Measurements from ENCODE around the gene SCN3B.

Gene SCN3B

GRCh38 chr11:123659311-123659710, 4.9 kb upstream of the SCN3B start:
- DNase-seq, result no peak

DNA sequence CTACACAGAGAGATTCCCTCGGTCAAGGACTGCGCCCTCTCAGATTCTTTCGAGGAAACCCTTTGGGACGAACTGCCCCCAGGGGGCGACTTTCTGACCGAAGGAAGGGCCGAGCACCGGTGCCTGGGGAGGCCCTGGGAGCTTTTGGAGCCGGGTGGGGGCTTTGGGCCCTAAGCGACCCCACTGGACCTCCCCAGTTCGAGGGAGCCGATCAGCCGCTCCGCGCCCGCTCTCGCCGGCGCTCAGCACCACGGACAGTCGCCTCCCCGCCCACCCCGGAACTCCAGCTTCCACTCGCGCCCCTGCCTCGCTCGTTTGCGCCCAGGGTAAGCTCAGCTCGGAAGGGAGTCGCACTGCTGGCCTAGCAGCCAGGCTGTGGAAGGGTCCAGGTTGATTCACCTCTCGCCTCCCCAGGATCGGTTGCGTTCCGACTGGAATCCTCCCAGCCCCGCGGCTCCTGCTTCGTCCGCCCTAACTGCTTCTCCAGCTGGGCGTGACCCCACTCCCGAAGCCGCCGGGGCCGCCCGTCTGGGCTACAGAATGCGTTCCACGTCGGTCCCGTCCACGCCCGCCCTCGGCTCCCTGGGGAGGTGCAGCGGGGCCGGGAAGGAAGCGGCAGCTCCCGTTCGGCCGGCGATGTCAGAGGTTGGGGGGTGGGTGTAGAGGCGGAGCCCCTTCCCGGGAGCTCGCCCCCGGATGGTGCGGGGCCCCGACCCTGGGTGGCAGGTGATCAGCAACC, 428 bp downstream of the SCN3B start:
- DNase-seq, result peak in 9 of 56 donors; percentile 15 to 69 (median 44)

GRCh38 chr11:123653483-123653826, 969 bp downstream of the SCN3B start:
- DNase-seq, result no peak

GRCh38 chr11:123652599-123652998, 1.8 kb downstream of the SCN3B start:
- DNase-seq, result no peak

DNA sequence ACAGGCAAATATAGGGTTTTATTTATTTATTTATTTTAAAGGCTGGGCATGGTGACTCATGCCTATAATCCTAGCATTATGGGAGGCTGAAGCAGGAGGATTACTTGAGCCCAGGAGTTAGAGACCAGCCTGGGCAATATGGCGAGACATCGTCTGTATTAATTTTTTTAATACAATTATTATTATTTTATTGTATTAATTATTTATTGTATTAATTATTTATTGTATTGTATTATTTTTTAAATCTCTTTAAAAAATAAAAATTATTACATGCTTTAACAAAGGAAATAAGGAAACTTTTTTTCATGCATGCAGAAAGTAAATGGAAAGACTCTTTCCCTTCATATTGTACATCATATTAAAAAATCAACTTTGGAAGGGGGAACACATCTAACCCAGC, 3.5 kb downstream of the SCN3B start:
- DNase-seq, result no peak

GRCh38 chr11:123645286-123645975, 9.0 kb downstream of the SCN3B start:
- no peak for DNase-seq

- no peak for DNase-seq
Measured at GRCh38 chr11:123642435-123642834, 12.0 kb downstream of the SCN3B start.

DNA sequence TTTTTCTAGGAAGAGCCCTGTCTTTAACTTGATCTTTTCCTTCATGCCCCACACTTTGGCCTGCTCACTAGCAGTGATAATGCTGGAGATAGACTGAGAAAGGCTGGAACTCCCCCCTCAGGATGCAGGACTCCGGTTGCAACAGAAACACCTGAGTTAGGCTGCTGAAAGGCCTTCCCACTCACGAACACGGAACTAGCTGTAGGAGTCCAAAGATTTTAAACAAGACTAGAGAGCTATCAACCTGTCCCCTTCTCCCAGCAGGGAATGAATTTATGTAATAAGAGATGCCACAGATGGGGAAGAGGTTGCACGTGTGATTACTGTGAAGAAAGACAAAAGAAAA, 13.0 kb downstream of the SCN3B start:
- no peak for DNase-seq

- DNase-seq, result peak in 18 of 56 donors; percentile 6 to 48 (median 24)
Measured at GRCh38 chr11:123640677-123641494, 13.5 kb downstream of the SCN3B start.

- no peak for DNase-seq
Measured at GRCh38 chr11:123640029-123640428, 14.4 kb downstream of the SCN3B start.

- no peak for DNase-seq
Measured at GRCh38 chr11:123630126-123630608, 24.3 kb downstream of the SCN3B start.

GRCh38 chr11:123628936-123629683, 25.3 kb downstream of the SCN3B start:
- DNase-seq, result peak in 11 of 56 donors; percentile 12 to 60 (median 21)

DNA sequence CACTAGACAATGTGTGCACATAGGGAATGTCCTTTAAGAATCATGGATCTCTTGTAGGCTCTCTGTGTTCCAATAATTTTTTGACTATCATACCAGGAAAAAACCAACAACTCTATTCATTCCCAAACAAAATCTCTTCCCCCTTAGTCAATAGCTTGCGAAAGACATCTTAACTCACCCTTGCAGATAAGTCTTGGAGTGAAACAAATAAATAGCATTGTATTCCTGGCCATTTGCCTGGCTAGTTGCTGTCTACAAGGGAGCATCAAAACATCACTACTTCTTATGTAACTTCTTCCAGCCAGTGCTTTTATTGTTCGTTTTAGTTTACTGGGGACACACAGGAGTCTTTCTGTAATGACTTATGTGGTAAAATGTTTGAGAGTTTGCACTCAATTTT, 29.4 kb downstream of the SCN3B start:
- no peak for DNase-seq

GRCh38 chr11:123622576-123622975, 31.8 kb downstream of the SCN3B start:
- DNase-seq, result no peak

DNA sequence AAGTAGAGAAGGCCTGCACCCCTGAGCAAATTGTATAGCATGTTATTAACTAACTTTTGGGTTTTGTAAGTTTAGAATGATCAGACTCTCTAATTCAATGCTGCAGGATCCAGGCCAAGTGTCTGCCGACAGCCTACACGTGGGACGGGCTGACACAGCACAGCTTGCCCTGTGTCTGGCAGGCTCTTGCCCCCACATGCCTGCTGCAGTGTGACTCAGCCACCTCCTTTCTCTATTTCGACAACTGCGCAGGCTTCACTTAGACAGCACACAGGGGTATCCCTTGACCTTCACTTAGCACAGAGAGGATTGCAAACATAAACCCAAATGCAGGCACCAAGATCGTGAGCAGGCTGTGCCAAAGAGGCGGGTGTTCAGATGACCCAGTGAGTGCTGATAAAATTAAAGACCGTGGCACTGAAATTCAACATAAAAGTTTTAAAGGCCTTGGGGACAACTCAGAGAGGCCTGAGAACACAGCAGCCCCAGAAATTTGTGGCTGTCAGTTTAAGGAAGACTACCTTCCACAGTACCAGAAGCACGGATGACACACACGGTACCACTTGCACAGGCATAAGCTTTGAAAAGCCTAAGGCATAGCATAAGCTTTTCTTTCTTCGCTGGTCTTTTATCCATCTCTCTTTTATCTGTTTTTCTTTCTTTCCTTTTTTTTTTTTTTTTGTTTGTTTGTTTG, 37.8 kb downstream of the SCN3B start:
- peak in 37 of 56 donors; percentile 7 to 71 (median 27) for DNase-seq

DNA sequence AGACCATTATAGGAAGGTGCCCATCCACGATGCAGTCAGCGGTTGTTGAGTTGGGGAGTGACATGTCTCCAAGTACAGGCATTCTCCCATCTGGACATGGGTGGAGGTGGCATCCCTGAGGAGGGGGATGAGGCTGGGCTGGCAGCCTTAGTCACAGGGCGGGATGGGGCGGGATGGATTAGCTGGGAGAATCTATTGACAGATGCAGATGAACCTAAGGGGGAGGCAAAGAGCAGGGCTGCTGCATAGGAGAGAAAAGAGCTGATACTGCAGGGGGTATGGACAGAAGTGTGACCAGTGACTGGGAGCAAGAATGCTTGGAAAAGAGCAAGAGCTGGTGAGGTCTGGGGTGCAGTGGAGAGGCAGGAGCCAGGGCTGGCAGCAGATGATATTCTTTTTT, 42.7 kb downstream of the SCN3B start:
- no peak for DNase-seq

GRCh38 chr11:123608945-123609344, 45.5 kb downstream of the SCN3B start:
- no peak for DNase-seq

GRCh38 chr11:123608371-123608770, 46.1 kb downstream of the SCN3B start:
- no peak for DNase-seq

- DNase-seq, result no peak
Measured at GRCh38 chr11:123607781-123608180, 46.6 kb downstream of the SCN3B start.

DNA sequence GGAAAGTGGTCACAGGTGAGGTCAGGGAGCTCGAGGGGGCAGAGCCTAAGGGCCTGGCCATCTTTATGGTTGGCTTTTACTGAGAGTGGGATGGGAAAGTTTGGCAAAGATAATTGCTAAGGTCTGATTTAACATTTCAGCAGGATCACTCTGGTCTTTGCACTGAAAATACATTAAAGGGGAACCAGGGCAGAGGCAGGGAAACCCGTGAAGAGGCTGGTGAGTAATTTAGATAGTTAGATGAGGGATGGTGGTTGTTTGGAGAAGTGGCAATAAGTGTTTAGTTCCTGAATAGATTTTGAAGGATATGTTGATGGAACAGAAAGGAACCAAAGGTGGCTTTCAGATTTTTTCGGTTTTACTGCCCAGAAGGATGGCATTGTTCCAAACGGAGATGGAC, 50.8 kb downstream of the SCN3B start:
- DNase-seq, result no peak

DNA sequence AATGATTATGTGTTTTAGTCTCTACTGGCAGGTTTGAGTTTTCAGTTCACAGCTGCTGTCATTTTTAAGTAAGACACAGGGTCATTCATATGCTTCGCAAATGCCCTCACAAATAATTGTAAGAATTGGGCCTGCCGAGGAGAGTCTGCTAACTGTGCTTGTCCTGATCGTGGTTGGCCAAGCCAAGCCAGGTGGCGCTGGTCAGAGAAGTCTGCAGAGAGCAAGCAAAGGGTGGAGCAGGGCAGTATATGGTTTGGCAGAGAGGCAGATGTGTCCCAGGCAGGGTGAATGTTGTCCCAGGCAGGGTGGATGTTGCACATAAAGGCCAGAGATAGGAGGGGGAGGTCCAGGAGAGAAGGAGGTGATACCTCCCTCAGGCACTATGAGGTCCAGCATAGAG, 52.7 kb downstream of the SCN3B start:
- DNase-seq, result no peak
